ENCODE results near the gene RTEL1.
"Not testable (repeated sequence)": the region's sequence is repeated elsewhere in the genome, so short reads cannot be mapped to it uniquely, and the experiment has no call there.

RTEL1 gene

DNA sequence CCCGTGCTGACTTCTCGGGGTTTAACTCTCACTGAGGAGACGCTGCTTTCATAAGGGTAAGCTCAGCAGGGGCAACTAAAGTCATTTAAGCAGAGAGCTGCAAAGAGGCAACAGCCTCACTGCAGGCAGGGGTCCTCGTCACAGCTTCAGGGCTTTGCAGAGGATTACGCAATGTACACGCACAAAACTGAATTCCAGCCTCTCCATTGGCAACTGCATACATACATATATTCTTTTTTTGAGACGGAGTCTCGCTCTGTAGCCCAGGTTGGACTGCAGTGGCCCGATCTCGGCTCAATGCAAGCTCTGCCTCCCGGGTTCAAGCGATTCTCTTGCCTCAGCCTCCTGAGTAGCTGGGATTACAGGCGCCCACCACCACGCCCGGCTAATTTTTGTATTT, 33.6 kb upstream of the RTEL1 start:
- no peak for TF ChIP-seq CTCF (IDR thresholded peaks at IDR 0.05; ENCODE audit: low read depth, low read length)
- H3K4me3 ChIP-seq (ENCODE audit: low read depth, low read length): no peak overlapping the region

DNA sequence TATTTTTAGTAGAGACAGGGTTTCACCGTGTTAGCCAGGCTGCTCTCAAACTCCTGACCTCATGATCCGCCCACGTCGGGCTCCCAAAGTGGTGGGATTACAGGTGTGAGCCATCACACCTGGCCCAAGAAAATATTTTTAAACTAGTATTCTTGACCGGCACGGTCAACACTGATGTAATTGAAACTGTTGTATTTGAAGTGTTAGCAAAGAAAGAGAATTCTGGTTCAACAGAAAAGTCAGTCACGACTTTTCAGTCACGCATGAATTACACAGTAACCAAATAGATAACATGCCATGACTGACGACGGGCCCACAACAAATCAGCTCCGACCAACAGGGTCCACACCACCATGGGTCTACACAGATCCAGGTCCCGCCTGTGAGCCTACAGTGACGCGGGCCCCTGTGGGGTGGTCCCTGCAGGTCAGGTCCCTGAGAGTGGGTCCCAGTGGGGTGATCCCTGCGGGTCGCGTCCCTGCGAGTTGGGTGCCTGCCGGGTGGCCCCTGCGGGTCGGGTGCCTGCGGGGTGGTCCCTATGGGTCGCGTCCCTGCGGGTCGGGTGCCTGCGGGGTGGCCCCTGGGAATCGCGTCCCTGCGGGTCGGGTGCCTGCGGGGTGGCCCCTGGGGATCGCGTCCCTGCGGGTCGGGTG, 32.2 kb upstream of the RTEL1 start:
- no peak for TF ChIP-seq CTCF (IDR thresholded peaks at IDR 0.05; ENCODE audit: low read depth, low read length)
- peak overlapping the region; percentile 94 for H3K4me3 ChIP-seq (ENCODE audit: low read depth, low read length)

- peak within 1 kb of the TSS; percentile 94 for H3K4me3 ChIP-seq (ENCODE audit: low read depth, low read length)
- no peak for TF ChIP-seq CTCF (IDR thresholded peaks at IDR 0.05; ENCODE audit: low read depth, low read length)
Measured at GRCh38 chr20:63626424-63627128, 31.5 kb upstream of the RTEL1 start, which contains the start of gene GMEB2. Gene GMEB2 (minus strand): TSS chr20:63627101. CDS start chr20:63619397, 7,704 bp downstream.

DNA sequence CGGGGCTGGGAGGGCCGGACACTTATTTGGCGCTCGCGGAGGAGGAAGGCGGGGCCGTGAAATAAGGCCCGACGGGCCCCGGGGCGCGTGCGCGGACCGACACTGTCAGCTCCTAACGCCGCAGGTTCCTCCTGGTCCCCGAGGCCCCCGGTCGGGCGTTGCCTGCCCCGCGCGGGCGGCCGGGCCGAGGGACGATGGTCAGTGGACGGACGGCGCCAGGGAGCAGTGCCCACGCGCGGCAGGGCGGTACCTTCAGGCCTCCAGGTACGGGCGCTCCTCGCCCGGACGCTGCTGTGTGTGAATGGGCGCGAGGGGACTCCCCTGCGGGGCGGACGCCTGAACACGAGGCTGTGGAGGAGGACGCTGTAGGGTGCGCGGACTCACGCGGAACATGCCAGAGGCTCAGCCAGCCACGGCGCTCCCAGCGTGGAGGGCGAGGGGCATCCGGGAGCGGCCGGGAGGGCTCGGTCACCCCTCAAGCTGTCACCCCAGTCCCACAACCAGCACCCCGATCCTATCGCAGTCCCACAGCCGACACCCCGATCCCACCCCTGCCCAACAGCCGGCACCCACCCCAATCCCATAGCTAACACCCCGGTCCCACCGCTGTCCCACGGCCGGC, 30.9 kb upstream of the RTEL1 start:
- peak overlapping the region; percentile 94 for H3K4me3 ChIP-seq (ENCODE audit: low read depth, low read length)
- TF ChIP-seq CTCF (IDR thresholded peaks at IDR 0.05; ENCODE audit: low read depth, low read length): no peak

- peak overlapping the region; percentile 94 for H3K4me3 ChIP-seq (ENCODE audit: low read depth, low read length)
- no peak for TF ChIP-seq CTCF (IDR thresholded peaks at IDR 0.05; ENCODE audit: low read depth, low read length)
Measured at GRCh38 chr20:63627751-63628245, 30.3 kb upstream of the RTEL1 start.

DNA sequence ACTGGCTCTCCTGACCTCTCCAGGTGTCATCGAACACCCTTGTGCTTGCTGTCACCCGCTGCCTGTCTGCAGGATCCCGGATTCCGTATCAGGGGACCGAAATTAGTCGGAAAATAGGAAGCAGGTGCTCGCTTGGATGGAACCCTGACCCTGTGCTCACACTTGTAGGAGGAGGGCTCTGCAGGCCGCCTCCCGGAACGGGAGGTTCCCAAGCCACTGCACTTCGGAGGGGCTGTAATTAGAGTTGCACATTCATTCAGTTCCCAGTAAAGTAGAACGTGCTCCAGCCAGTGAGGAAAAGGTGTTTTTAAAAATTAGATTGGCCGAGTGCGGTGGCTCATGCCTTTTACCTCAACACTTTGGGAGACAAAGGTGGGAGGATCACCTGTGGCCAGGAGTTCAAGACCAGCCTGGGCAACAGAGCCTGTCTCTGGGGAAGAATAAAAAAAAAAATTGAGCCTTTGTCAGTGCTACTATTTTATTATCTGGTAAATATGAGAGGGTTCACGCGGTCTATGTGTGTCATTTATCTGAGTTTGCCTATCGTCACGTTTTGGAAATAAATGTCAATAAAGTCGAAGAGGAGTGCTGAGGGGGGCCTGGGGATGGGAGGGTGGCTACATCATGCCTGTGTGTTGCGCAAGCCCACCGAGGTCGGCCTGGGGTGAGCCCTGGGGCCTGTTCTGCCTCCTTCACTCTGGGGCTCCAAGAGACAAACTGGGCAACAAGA, 29.7 kb upstream of the RTEL1 start:
- peak overlapping the region; percentile 94 for H3K4me3 ChIP-seq (ENCODE audit: low read depth, low read length)
- TF ChIP-seq CTCF (IDR thresholded peaks at IDR 0.05; ENCODE audit: low read depth, low read length): no peak

- not testable (repeated sequence) for H3K4me3 ChIP-seq (ENCODE audit: low read depth, low read length)
Measured at GRCh38 chr20:63630956-63631355, 27.2 kb upstream of the RTEL1 start.

GRCh38 chr20:63631426-63631825, 26.7 kb upstream of the RTEL1 start:
- not testable (repeated sequence) for H3K4me3 ChIP-seq (ENCODE audit: low read depth, low read length)
